Measurements from ENCODE around the gene COX8C.
A peak's percentile ranks its signal among the peaks of the same experiment; 100 is the strongest.
"Not testable (repeated sequence)": the region's sequence is repeated elsewhere in the genome, so short reads cannot be mapped to it uniquely, and the experiment has no call there.

Gene COX8C

GRCh38 chr14:93384256-93384655, 37.3 kb downstream of the COX8C start:
- not testable (repeated sequence) for H3K27ac Mint-ChIP-seq, ATAC-seq, H3K4me3 Mint-ChIP-seq, H3K4me1 Mint-ChIP-seq, DNase-seq
- peaks cover 0 to 15% of the 10 kb centered on the region in 2 donors for H3K9me3 Mint-ChIP-seq
- H3K27me3 Mint-ChIP-seq = peaks cover 40% of the 10 kb centered on the region

- Mint-ChIP-seq H3K27me3 (peaks cover 32% of the 10 kb centered on the region), H3K9me3 (peaks cover 15 to 23% of the 10 kb centered on the region in 2 donors), H3K4me3 (no peak overlapping the region), H3K27ac (peak overlapping the region in 1 of 2 donors; percentile 38), H3K4me1 (no peaks in the 10 kb centered on the region)
- no peak for ATAC-seq
- no peak for DNase-seq
Measured at GRCh38 chr14:93395231-93395630, 48.2 kb downstream of the COX8C start.

- no peaks in the 10 kb centered on the region for H3K4me1 Mint-ChIP-seq
Measured at GRCh38 chr14:93396456-93396855, 49.5 kb downstream of the COX8C start.

More at GRCh38 chr14:93396456-93396855, 49.5 kb downstream of the COX8C start:
- Mint-ChIP-seq H3K9me3 (peaks cover 15 to 23% of the 10 kb centered on the region in 2 donors), H3K27me3 (peaks cover 36% of the 10 kb centered on the region), H3K27ac (no peak overlapping the region), H3K4me3 (no peak overlapping the region)
- ATAC-seq (no peak), DNase-seq (no peak)

Data from stimulated activated naive CD8-positive, alpha-beta T cell treated with anti-CD3 and anti-CD28 coated beads, Interleukin-15, amount 100 ng/mL, for 72 hours (primary cell).